ENCODE results near the gene TMEM218. TPM values are rescaled to one million over a fixed set of nuclear protein-coding genes. Genes with fewer than 3 reads are reported as not detected.

TMEM218 gene
- total and polyA plus RNA-seq, 8 donors, result 5.6 to 27.1 (median 10.0) TPM

DNA sequence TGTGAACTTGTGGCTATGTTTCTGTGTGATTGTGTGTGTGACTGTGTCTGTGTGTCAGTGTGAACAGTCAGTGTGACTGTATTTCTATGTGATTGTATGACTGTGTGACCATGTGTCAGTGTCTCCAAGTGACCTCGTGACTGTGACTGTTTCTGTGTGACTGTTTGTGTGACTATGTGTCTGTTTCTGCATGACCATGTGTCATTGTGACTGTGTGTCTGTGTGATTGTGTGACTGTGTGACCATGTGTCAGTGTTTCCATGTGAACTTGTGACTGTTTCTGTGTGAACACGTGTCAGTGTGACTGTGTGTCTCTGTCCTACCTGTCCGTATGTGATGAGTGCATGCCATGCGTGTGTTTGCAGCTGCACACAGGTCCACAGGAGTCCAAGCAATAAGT lies 44.3 kb upstream of the TMEM218 start:
- Histone ChIP-seq H3K4me1 (no peaks in the 10 kb centered on the region), H3K9me3 (no peaks in the 10 kb centered on the region), H3K27ac (no peak overlapping the region), H3K27me3 (no peaks in the 10 kb centered on the region), H3K4me3 (no peak overlapping the region), H3K36me3 (no peaks in the 10 kb centered on the region)
- ATAC-seq (no peak), FAIRE-seq (no peak), DNase-seq (no peak)
- TF ChIP-seq, protein P1, sequence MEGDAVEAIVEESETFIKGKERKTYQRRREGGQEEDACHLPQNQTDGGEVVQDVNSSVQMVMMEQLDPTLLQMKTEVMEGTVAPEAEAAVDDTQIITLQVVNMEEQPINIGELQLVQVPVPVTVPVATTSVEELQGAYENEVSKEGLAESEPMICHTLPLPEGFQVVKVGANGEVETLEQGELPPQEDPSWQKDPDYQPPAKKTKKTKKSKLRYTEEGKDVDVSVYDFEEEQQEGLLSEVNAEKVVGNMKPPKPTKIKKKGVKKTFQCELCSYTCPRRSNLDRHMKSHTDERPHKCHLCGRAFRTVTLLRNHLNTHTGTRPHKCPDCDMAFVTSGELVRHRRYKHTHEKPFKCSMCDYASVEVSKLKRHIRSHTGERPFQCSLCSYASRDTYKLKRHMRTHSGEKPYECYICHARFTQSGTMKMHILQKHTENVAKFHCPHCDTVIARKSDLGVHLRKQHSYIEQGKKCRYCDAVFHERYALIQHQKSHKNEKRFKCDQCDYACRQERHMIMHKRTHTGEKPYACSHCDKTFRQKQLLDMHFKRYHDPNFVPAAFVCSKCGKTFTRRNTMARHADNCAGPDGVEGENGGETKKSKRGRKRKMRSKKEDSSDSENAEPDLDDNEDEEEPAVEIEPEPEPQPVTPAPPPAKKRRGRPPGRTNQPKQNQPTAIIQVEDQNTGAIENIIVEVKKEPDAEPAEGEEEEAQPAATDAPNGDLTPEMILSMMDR (IDR thresholded peaks at IDR 0.05), result no peak
- WGBS, 2 donors, result 60 to 73% methylated on average over 4 of the region's 4 CpGs
- intact Hi-C loops (cut with DNase I), result no loop called here

DNA sequence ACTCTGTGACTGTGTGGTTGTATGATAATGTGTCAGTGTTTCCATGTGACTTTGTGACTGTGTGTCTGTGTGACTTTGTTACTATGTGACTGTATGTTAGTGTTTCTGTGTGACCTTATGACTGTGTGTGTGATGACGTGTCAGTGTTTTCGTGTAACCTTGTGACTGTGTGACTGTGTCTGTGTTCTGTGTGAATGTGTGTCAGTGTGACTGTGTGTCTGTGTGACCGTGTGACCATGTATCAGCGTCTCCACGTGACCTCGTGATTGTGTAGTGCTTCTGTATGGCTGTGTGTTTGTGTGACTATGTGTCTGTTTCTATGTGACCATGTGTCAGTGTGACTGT lies 43.6 kb upstream of the TMEM218 start:
- TF ChIP-seq, protein P1 (IDR thresholded peaks at IDR 0.05), result no peak
- no peaks in the 10 kb centered on the region for H3K27me3 ChIP-seq
- no peak overlapping the region for H3K4me3 ChIP-seq
- H3K36me3 ChIP-seq, result no peaks in the 10 kb centered on the region
- H3K4me1 ChIP-seq, result no peaks in the 10 kb centered on the region
- no peak overlapping the region for H3K27ac ChIP-seq
- no peak for ATAC-seq
- 62 to 71% methylated on average over 6 of the region's 6 CpGs for WGBS, 2 donors
- no peak for DNase-seq
- intact Hi-C loops (cut with DNase I), result no loop called here
- H3K9me3 ChIP-seq, result no peaks in the 10 kb centered on the region
- FAIRE-seq, result no peak

DNA sequence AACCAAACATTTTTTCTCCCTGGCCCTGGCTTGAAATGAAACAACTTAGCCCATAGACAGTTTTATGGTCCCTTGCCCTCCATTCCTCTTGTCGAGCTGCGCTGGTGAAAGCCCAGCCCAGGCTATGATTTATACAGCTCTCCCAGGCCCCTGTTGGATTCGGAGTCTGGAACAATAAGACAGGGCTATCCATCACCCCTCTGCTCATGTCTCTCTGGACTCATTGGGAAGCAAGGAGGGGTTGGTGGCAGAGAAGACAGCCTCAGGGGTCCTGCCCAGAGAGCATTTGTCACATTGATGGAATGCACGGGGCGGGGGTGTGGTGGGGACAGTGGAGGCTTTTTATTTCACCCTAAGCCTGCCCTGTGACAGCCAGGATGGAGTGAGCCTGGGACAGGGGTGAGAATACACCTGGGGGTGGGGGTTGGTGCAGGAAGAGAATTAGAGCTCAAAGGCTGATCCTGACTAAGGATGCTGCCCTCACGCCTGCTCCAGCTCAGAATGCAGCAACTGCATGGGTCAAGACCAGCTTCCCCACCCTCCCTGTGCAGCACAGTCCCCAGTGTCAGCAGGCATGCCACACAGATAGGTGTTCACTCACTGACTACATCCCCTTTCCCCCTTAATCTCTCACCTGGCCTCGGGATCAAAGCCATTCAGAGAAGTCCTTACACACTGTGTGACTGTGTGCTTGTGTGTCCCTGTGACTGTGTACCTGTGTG lies 43.1 kb upstream of the TMEM218 start:
- ATAC-seq (peak in 1 of 4 donors; percentile 55), DNase-seq (no peak), FAIRE-seq (no peak)
- TF ChIP-seq, protein P1 (IDR thresholded peaks at IDR 0.05), result no peak
- intact Hi-C loops (cut with DNase I), result no loop called here
- H3K27me3 ChIP-seq, result no peaks in the 10 kb centered on the region
- H3K9me3 ChIP-seq, result no peaks in the 10 kb centered on the region
- 55 to 62% methylated on average over 7 of the region's 7 CpGs for WGBS, 2 donors
- H3K36me3 ChIP-seq, result no peaks in the 10 kb centered on the region
- H3K4me3 ChIP-seq, result no peak overlapping the region
- H3K27ac ChIP-seq, result no peak overlapping the region
- H3K4me1 ChIP-seq, result no peaks in the 10 kb centered on the region

DNA sequence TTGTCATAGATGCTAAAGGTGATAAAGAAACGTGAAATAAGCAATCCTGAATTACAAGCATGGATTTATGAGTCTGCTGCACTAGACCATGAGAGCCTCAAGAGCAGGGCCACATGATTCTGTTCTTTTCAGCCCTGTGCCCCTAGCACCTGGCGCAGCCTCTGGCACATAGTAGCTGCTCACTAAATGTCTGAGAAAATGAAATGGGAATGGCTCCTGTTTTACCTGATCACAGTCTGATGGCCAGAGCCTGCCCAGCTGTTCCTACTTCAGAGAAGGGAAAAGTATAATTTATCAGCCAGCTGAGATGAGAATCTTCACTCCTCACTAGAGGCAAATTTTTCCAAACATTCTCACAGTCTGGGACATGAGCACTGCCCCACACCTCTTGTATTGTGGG lies 42.4 kb upstream of the TMEM218 start:
- 72 to 76% methylated on average over 2 of the region's 2 CpGs for WGBS, 2 donors
- H3K4me3 ChIP-seq, result no peak overlapping the region
- FAIRE-seq, result no peak
- no peaks in the 10 kb centered on the region for H3K9me3 ChIP-seq
- no peaks in the 10 kb centered on the region for H3K36me3 ChIP-seq
- intact Hi-C loops (cut with DNase I), result no loop called here
- H3K27ac ChIP-seq, result no peak overlapping the region
- no peaks in the 10 kb centered on the region for H3K27me3 ChIP-seq
- DNase-seq, result no peak
- H3K4me1 ChIP-seq, result no peaks in the 10 kb centered on the region
- TF ChIP-seq, protein P1 (IDR thresholded peaks at IDR 0.05), result no peak
- ATAC-seq, result no peak

DNA sequence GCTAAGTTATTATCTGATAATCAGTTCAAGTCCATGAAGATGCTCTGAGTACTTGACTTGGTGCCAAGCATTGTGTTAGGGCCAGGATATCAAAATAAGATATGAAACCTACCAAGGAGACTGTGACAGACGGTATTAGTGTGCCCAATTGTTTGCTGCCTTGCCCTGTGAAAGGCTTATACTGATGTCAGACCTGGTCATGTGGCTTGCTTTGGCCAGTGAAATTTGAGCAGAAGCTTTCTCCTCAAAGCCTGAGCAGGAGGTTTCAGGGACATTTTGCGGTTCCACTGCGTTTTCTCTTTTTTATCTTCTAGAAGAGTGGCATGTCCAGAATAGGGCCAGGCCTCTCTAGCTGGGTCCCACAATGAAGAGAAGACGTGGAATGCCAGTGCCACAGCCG lies 37.3 kb upstream of the TMEM218 start:
- no peak overlapping the region for H3K4me3 ChIP-seq
- TF ChIP-seq, protein P1 (IDR thresholded peaks at IDR 0.05), result no peak
- no peaks in the 10 kb centered on the region for H3K9me3 ChIP-seq
- no peaks in the 10 kb centered on the region for H3K27me3 ChIP-seq
- 62 to 74% methylated on average over 5 of the region's 5 CpGs for WGBS, 2 donors
- no peak overlapping the region for H3K27ac ChIP-seq
- no peak for DNase-seq
- no peaks in the 10 kb centered on the region for H3K36me3 ChIP-seq
- intact Hi-C loops (cut with DNase I), result loop anchor here in 1 of 3 donors (10.0 kb wide), 1 partner anchor 184 kb away; no protein-coding TSS in a partner anchor
- no peak for ATAC-seq
- no peak for FAIRE-seq
- H3K4me1 ChIP-seq, result no peaks in the 10 kb centered on the region

Measured in pancreas (tissue), 10 donors.